H9 (cell line): ENCODE data around the gene COQ5. TPM values are rescaled to one million over a fixed set of nuclear protein-coding genes. Genes with fewer than 3 reads are reported as not detected.

Experiments used
- DNase-seq: peaks from one replicate; pipeline ENCODE4 v3.0.0-alpha.2; 2017
- H2AFZ ChIP-seq: one replicate; pipeline ENCODE4 v1.6.1; 2013; ENCODE audit warnings: mild to moderate bottlenecking, low read length, control low read depth, moderate library complexity
- H2AK5ac ChIP-seq: 2 replicates; pipeline ENCODE4 v1.6.1; 2013; ENCODE audit warnings: low read length, control low read depth, mixed read lengths; ENCODE audit not compliant: insufficient read length
- H2BK120ac ChIP-seq: one replicate; pipeline ENCODE4 v1.6.1; 2013; ENCODE audit warnings: low read depth, mild to moderate bottlenecking, low read length, control low read depth, inconsistent platforms; ENCODE audit not compliant: poor library complexity, severe bottlenecking
- H2BK12ac ChIP-seq: 2 replicates; pipeline ENCODE4 v1.6.1; 2013; ENCODE audit warnings: low read length, control low read depth, mixed read lengths, low read depth; ENCODE audit not compliant: insufficient read length
- H2BK15ac ChIP-seq: 2 replicates; pipeline ENCODE4 v1.6.1; 2013; ENCODE audit warnings: low read depth, low read length, control low read depth
- H2BK20ac ChIP-seq: one replicate; pipeline ENCODE4 v1.6.1; 2013; ENCODE audit warnings: low read depth, mild to moderate bottlenecking, low read length, control low read depth, inconsistent platforms; ENCODE audit not compliant: poor library complexity, severe bottlenecking
- H2BK5ac ChIP-seq: 2 replicates; pipeline ENCODE4 v1.6.1; 2013; ENCODE audit warnings: low read length, control low read depth, mixed read lengths; ENCODE audit not compliant: insufficient read length
- H3K14ac ChIP-seq: 2 replicates; pipeline ENCODE4 v1.6.1; 2013; ENCODE audit warnings: low read length, control low read depth; ENCODE audit not compliant: insufficient read depth
- H3K18ac ChIP-seq: 2 replicates; pipeline ENCODE4 v1.6.1; 2013; ENCODE audit warnings: low read depth, mild to moderate bottlenecking, mixed read lengths, low read length, control low read depth; ENCODE audit not compliant: insufficient read length
- H3K23ac ChIP-seq: 2 replicates; pipeline ENCODE4 v1.6.1; 2013; ENCODE audit warnings: low read length, control low read depth, mixed read lengths, low read depth; ENCODE audit not compliant: insufficient read length
- H3K23me2 ChIP-seq: 2 replicates; pipeline ENCODE4 v1.6.1; 2013; ENCODE audit warnings: low read depth, mild to moderate bottlenecking, mixed read lengths, low read length, control low read depth; ENCODE audit not compliant: insufficient read length, poor library complexity, severe bottlenecking
- H3K27ac ChIP-seq: 2 replicates; pipeline ENCODE4 v1.5.1; 2013; ENCODE audit warnings: low read length, control low read depth, mixed read lengths, low read depth; ENCODE audit not compliant: insufficient read length
- H3K27me3 ChIP-seq: 2 replicates; pipeline ENCODE4 v1.6.1; 2013; ENCODE audit warnings: low read length, control low read depth, inconsistent platforms; ENCODE audit not compliant: insufficient read depth
- H3K4ac ChIP-seq: 2 replicates; pipeline ENCODE4 v1.6.1; 2013; ENCODE audit warnings: low read depth, mild to moderate bottlenecking, control low read depth, inconsistent platforms, low read length, moderate library complexity
- H3K4me1 ChIP-seq: 2 replicates; pipeline ENCODE4 v1.6.1; 2013; ENCODE audit warnings: low read length, control low read depth, inconsistent platforms; ENCODE audit not compliant: insufficient read depth
- H3K4me2 ChIP-seq: 2 replicates; pipeline ENCODE4 v1.6.1; 2013; ENCODE audit warnings: low read length, control low read depth, mixed read lengths; ENCODE audit not compliant: insufficient read length, insufficient read depth
- H3K56ac ChIP-seq: 2 replicates; pipeline ENCODE4 v1.6.1; 2013; ENCODE audit warnings: low read depth, mild to moderate bottlenecking, mixed read lengths, low read length, control low read depth; ENCODE audit not compliant: insufficient read length
- H3K79me1 ChIP-seq: 2 replicates; pipeline ENCODE4 v1.6.1; 2013; ENCODE audit warnings: low read depth, mild to moderate bottlenecking, moderate library complexity, low read length, control low read depth, inconsistent platforms; ENCODE audit not compliant: insufficient read depth, poor library complexity, severe bottlenecking
- H3K79me2 ChIP-seq: 2 replicates; pipeline ENCODE4 v1.6.1; 2013; ENCODE audit warnings: low read length, control low read depth, inconsistent platforms; ENCODE audit not compliant: insufficient read depth
- H3K9ac ChIP-seq: 2 replicates; pipeline ENCODE4 v1.6.1; 2013; ENCODE audit warnings: low read length, control low read depth, mixed read lengths; ENCODE audit not compliant: insufficient read length; ENCODE audit errors: extremely low read depth
- H3K9me3 ChIP-seq: one replicate; pipeline ENCODE4 v1.6.1; 2013; ENCODE audit warnings: low read depth, low read length, inconsistent platforms; ENCODE audit not compliant: control insufficient read depth
- H3T11ph ChIP-seq: one replicate; pipeline ENCODE4 v1.6.1; 2013; ENCODE audit warnings: mild to moderate bottlenecking, low read length, control low read depth, inconsistent platforms
- H4K20me1 ChIP-seq: one replicate; pipeline ENCODE4 v1.6.1; 2013; ENCODE audit not compliant: control insufficient read depth, insufficient read length, insufficient read depth
- H4K5ac ChIP-seq: 2 replicates; pipeline ENCODE4 v1.6.1; 2013; ENCODE audit warnings: low read depth, mild to moderate bottlenecking, mixed read lengths, low read length, control low read depth; ENCODE audit not compliant: insufficient read length
- H4K8ac ChIP-seq: replicated peaks from 2 replicates; pipeline ENCODE4 v1.6.1; 2013; ENCODE audit warnings: low read length, control low read depth, mixed read lengths, low read depth; ENCODE audit not compliant: insufficient read length
- H4K91ac ChIP-seq: 2 replicates; pipeline ENCODE4 v1.6.1; 2013; ENCODE audit warnings: low read depth, mild to moderate bottlenecking, moderate library complexity, mixed read lengths, low read length, control low read depth; ENCODE audit not compliant: insufficient read length
- H3K27ac Mint-ChIP-seq, 3 experiments: 2 replicates in 2 of 3; 3 replicates in 1 of 3; pipeline ENCODE4 v1.8.0; 2020 to 2021; ENCODE audit warnings: mixed read lengths in 3 of 3, mild to moderate bottlenecking in 1 of 3, moderate library complexity in 1 of 3
- H3K27me3 Mint-ChIP-seq: 2 replicates; pipeline ENCODE4 v1.8.0; 2021; ENCODE audit warnings: low read depth, mild to moderate bottlenecking, moderate library complexity, mixed read lengths
- H3K36me3 Mint-ChIP-seq, 3 experiments: 2 replicates in 2 of 3; 3 replicates in 1 of 3; pipeline ENCODE4 v1.8.0; 2020 to 2021; ENCODE audit warnings: low read depth in 3 of 3, mixed read lengths in 3 of 3; ENCODE audit not compliant: insufficient read depth in 1 of 3
- H3K4me1 Mint-ChIP-seq, 2 experiments: 2 replicates each; pipeline ENCODE4 v1.8.0; 2020; ENCODE audit warnings: mixed read lengths in 2 of 2
- H3K4me3 Mint-ChIP-seq, 2 experiments: 2 replicates in 1 of 2; 3 replicates in 1 of 2; pipeline ENCODE4 v1.8.0; 2020 to 2021; ENCODE audit warnings: mild to moderate bottlenecking in 2 of 2, mixed read lengths in 2 of 2, moderate library complexity in 1 of 2
- H3K9me3 Mint-ChIP-seq, 2 experiments: 2 replicates in 1 of 2; 3 replicates in 1 of 2; pipeline ENCODE4 v1.8.0; 2020; ENCODE audit warnings: mild to moderate bottlenecking in 2 of 2, mixed read lengths in 2 of 2, moderate library complexity in 1 of 2
- CTCF ChIP-seq: fragments of 200-600 bp; sonication (generic); conservative IDR thresholded peaks from 3 replicates; pipeline ENCODE4 v1.8.0; 2021; ENCODE audit warnings: antibody characterized with exemption, mild to moderate bottlenecking
- WGBS: extraction: QIAGEN DNeasy Blood & Tissue Kit; methylation state at CpG from one replicate; pipeline ENCODE4 v1.1.7; 2013; ENCODE audit warnings: missing lambda C conversion rate, low lambda C conversion rate, mixed read lengths; ENCODE audit not compliant: insufficient read length; ENCODE audit errors: extremely low coverage; 5-methylcytosine and 5-hydroxymethylcytosine counted together
- total RNA-seq: library from RNA; stranded (reverse); gene quantifications from 2 replicates; pipeline ENCODE4 v1.2.1, GENCODE V29; 2021

The COQ5 gene
- total RNA-seq, 1 experiment from 2014 or later = 34.8 TPM

GRCh38 chr12:120468821-120469449 is 60.0 kb downstream of the COQ5 start:
- H4K20me1 ChIP-seq = no peaks in the 10 kb centered on the region
- peak overlapping the region; percentile 74 for H3K4me2 ChIP-seq
- H3K27ac Mint-ChIP-seq = peak overlapping the region; percentile 52 to 92 (median 66); a peak in 3 of 7 replicates
- H4K5ac ChIP-seq = no peak overlapping the region
- no peak overlapping the region for H3K23ac ChIP-seq
- H3K18ac ChIP-seq = peak overlapping the region; percentile 93
- H2BK120ac ChIP-seq = no peak overlapping the region
- no peak overlapping the region for H3K56ac ChIP-seq
- H4K91ac ChIP-seq = no peak overlapping the region
- no peak overlapping the region for H3K27ac ChIP-seq
- peak overlapping the region; percentile 95 for H2BK5ac ChIP-seq
- H3K23me2 ChIP-seq = peaks cover 7% of the 10 kb centered on the region
- peak overlapping the region; percentile 90 for H3K9ac ChIP-seq
- no peaks in the 10 kb centered on the region for H3K9me3 ChIP-seq
- H3K36me3 Mint-ChIP-seq = peaks cover 25 to 40% (median 33%) of the 10 kb centered on the region in 3 experiments
- no peak overlapping the region for H2AFZ ChIP-seq
- peak overlapping the region; percentile 99 for H3K14ac ChIP-seq
- peaks cover 11% of the 10 kb centered on the region; the same call in 1 of the 2 replicates for H3K79me2 ChIP-seq
- no peak overlapping the region for H2AK5ac ChIP-seq
- H3K4me3 Mint-ChIP-seq = peak overlapping the region; percentile 92 to 94
- peaks cover 20 to 26% of the 10 kb centered on the region in 2 experiments for H3K4me1 Mint-ChIP-seq
- no peak overlapping the region for H4K8ac ChIP-seq
- H2BK20ac ChIP-seq = no peak overlapping the region
- no peak overlapping the region for H3T11ph ChIP-seq
- H3K4ac ChIP-seq = no peak overlapping the region
- no peak overlapping the region for H2BK12ac ChIP-seq
- no peak for TF ChIP-seq CTCF
- DNase-seq = no peak
- no peaks in the 10 kb centered on the region for H3K9me3 Mint-ChIP-seq
- H3K27me3 ChIP-seq = no peaks in the 10 kb centered on the region
- no CpG with 5 or more reads among the region's 57 CpGs for WGBS
- H3K27me3 Mint-ChIP-seq = no peaks in the 10 kb centered on the region
- H3K79me1 ChIP-seq = peaks cover 3% of the 10 kb centered on the region
- H2BK15ac ChIP-seq = no peak overlapping the region
- H3K4me1 ChIP-seq = no peaks in the 10 kb centered on the region
